Gastrocnemius medialis (tissue), 4 donors: ENCODE data around the gene GRID1. TPM values are rescaled to one million over a fixed set of nuclear protein-coding genes. Genes with fewer than 3 reads are reported as not detected.

Experiments
- ATAC-seq, 2 donors: fragments of 150-250 bp; one replicate each; pipeline ENCODE4 v1.9.1; 2016
- DNase-seq, 2 donors: peaks; one replicate each; pipeline ENCODE4 v3.0.0-alpha.2; 2019
- H3K27ac ChIP-seq, 4 donors: fragments of 200-600 bp; sonication (generic); 1 replicate in 1 of 4; 2 replicates in 3 of 4; pipeline ENCODE4 v1.5.1; 2016 to 2018; ENCODE audit warnings: mild to moderate bottlenecking in 2 of 4, moderate library complexity in 1 of 4
- H3K27me3 ChIP-seq, 3 donors: fragments of 200-600 bp; sonication (generic) in 2 of 3; 1 replicate in 1 of 3; 2 replicates in 2 of 3; pipeline versions ENCODE4 v1.5.1 to v1.6.0; 2016 to 2019; ENCODE audit warnings: mild to moderate bottlenecking in 1 of 3, moderate library complexity in 1 of 3
- H3K36me3 ChIP-seq, 2 donors: fragments of 200-600 bp; sonication (generic) in 1 of 2; one replicate each; pipeline ENCODE4 v1.5.1; 2017 to 2018
- H3K4me1 ChIP-seq, 2 donors: fragments of 200-600 bp; sonication (generic) in 1 of 2; one replicate each; pipeline ENCODE4 v1.5.1; 2016 to 2017; ENCODE audit warnings: mild to moderate bottlenecking in 2 of 2
- H3K4me3 ChIP-seq, 4 donors: fragments of 200-600 bp; sonication (generic) in 3 of 4; 1 replicate in 1 of 4; 2 replicates in 3 of 4; pipeline ENCODE4 v1.5.1; 2016 to 2019; ENCODE audit warnings: mild to moderate bottlenecking in 2 of 4
- H3K9me3 ChIP-seq, 3 donors: fragments of 200-600 bp; sonication (generic) in 2 of 3; 1 replicate in 1 of 3; 2 replicates in 2 of 3; pipeline ENCODE4 v1.5.1; 2016 to 2019
- POLR2A ChIP-seq, 2 donors: fragments of 450-650 bp; IDR thresholded peaks; one replicate each; pipeline ENCODE4 v1.6.1; 2017; ENCODE audit warnings: antibody characterized with exemption in 2 of 2, mild to moderate bottlenecking in 2 of 2, moderate library complexity in 2 of 2
- in situ Hi-C, 4 donors: fragments of 200-750 bp; cut with MboI; loops; one replicate each; pipeline versions ENCODE4 v1.15.0 to v1.8.0; 2017; ENCODE audit warnings: low sequenced_read_pairs in 4 of 4
- intact Hi-C: fragments of 100-400 bp; cut with DNase I; formaldehyde crosslinking; loops from one replicate; pipeline ENCODE4 v1.15.1; 2023; ENCODE audit warnings: low total_unique reads
- total RNA-seq, 4 donors: library from RNA; depleted of rRNA; stranded (reverse); fragments of >200 nt; gene quantifications; one replicate each; pipeline versions ENCODE4 v1.1.0 to v1.2.3, GENCODE V29; 2016
- TF ChIP-seq, protein P1 (sequence below), 5 experiments: fragments of 450-650 bp in 3 of 5; fragments of 200-600 bp in 2 of 5; sonication (generic) in 2 of 5; IDR thresholded peaks in 4 of 5; conservative IDR thresholded peaks in 1 of 5; 1 replicate in 4 of 5; 2 replicates in 1 of 5; pipeline ENCODE4 v1.5.1; 2016 to 2019; ENCODE audit warnings: antibody characterized with exemption in 5 of 5, mild to moderate bottlenecking in 3 of 5, moderate library complexity in 3 of 5

Gene GRID1
- total RNA-seq, 4 donors from 2014 or later: 0.17 to 1.4 (median 0.79) TPM

DNA sequence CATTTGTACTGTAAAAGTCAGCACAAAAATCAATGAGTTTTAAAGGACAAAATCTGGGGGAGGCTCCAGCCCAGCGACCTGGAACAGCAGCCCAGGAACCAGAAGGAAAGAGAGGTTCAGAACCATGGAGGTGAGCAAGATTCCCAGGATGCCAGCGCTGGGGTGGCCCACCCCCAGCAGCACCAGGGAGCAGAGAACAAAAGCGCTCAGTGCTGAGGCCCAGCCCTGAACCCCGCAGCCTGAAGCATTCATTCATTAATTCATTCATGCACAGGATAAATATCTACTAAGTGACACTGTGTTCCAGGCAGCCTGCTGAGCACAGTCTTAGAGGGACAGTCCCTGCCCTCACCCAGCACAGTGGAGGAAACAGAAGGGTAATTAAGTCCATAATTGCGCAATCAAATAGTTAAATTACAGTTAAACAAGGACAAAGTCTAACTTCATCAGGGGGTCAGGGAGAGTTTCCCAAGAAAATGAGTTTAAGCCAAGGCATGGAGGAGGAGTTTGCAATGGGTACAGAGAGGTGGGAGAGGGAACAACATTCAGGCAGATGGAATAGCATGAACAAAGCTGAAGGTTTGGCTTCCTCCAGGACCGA is 202.3 kb downstream of the GRID1 start:
- Histone ChIP-seq H3K4me1 (no peaks in the 10 kb centered on the region), H3K4me3 (no peak overlapping the region), H3K9me3 (no peaks in the 10 kb centered on the region), H3K36me3 (no peaks in the 10 kb centered on the region), H3K27ac (no peak overlapping the region), H3K27me3 (no peaks in the 10 kb centered on the region)
- no peak for ATAC-seq
- in situ Hi-C loops (no loop called here), intact Hi-C loops (no loop called here)
- DNase-seq: no peak
- TF ChIP-seq POLR2A (IDR thresholded peaks at IDR 0.05): no peak
- TF ChIP-seq, protein P1, sequence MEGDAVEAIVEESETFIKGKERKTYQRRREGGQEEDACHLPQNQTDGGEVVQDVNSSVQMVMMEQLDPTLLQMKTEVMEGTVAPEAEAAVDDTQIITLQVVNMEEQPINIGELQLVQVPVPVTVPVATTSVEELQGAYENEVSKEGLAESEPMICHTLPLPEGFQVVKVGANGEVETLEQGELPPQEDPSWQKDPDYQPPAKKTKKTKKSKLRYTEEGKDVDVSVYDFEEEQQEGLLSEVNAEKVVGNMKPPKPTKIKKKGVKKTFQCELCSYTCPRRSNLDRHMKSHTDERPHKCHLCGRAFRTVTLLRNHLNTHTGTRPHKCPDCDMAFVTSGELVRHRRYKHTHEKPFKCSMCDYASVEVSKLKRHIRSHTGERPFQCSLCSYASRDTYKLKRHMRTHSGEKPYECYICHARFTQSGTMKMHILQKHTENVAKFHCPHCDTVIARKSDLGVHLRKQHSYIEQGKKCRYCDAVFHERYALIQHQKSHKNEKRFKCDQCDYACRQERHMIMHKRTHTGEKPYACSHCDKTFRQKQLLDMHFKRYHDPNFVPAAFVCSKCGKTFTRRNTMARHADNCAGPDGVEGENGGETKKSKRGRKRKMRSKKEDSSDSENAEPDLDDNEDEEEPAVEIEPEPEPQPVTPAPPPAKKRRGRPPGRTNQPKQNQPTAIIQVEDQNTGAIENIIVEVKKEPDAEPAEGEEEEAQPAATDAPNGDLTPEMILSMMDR (IDR thresholded peaks at IDR 0.05 in 4 of 5, conservative IDR thresholded peaks at IDR 0.05 in 1 of 5): no peak

- Histone ChIP-seq H3K27ac (no peak overlapping the region), H3K4me3 (no peak overlapping the region), H3K9me3 (no peaks in the 10 kb centered on the region), H3K27me3 (no peaks in the 10 kb centered on the region), H3K4me1 (no peaks in the 10 kb centered on the region), H3K36me3 (no peaks in the 10 kb centered on the region)
- no peak for ATAC-seq
- in situ Hi-C loops (no loop called here), intact Hi-C loops (no loop called here)
- DNase-seq: no peak
- TF ChIP-seq POLR2A (IDR thresholded peaks at IDR 0.05): no peak
- TF ChIP-seq, protein P1 (IDR thresholded peaks at IDR 0.05 in 4 of 5, conservative IDR thresholded peaks at IDR 0.05 in 1 of 5): no peak
These were observed 202.9 kb downstream of the GRID1 start for GRCh38 chr10:86163522-86164173.

DNA sequence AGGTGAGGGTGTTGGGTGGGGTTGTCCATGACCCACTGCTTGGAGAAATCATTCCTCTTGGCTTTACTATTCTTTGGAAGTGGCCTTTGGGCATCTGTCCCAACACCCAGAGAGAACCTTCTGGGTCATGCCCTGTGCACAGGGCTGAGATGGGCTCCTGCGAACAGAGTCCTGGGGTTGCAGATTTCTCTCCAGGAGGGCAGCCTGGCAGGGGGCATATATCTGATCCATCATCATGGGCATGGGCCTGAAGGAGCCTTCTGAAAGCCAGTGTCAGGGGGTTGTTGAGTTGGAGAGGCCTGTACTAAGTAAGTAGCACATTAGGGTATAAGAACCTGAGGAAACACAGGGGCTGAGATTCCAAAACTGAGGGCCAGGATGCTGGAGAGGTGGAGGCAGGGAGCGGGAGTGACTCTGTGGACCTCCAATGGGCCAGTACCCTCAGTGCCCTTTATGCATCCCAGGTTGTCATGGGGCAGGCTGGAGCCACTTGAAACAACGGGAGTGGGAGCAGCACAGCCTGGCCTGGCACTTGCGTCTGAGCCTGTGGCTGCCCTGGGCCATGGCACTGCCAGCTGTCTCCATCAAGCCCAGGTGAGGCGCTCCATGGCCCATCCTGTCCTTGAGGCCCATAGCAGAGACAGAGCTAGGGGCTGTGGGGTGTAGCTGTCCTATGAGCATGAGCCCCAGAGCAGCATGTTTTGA is 203.7 kb downstream of the GRID1 start:
- in situ Hi-C loops: no loop called here
- Histone ChIP-seq H3K27me3 (no peaks in the 10 kb centered on the region), H3K9me3 (no peaks in the 10 kb centered on the region), H3K4me3 (no peak overlapping the region), H3K36me3 (no peaks in the 10 kb centered on the region), H3K4me1 (no peaks in the 10 kb centered on the region), H3K27ac (no peak overlapping the region)
- TF ChIP-seq, protein P1 (IDR thresholded peaks at IDR 0.05 in 4 of 5, conservative IDR thresholded peaks at IDR 0.05 in 1 of 5): no peak
- TF ChIP-seq POLR2A (IDR thresholded peaks at IDR 0.05): no peak
- DNase-seq (no peak), ATAC-seq (no peak)
- intact Hi-C loops: no loop called here

DNA sequence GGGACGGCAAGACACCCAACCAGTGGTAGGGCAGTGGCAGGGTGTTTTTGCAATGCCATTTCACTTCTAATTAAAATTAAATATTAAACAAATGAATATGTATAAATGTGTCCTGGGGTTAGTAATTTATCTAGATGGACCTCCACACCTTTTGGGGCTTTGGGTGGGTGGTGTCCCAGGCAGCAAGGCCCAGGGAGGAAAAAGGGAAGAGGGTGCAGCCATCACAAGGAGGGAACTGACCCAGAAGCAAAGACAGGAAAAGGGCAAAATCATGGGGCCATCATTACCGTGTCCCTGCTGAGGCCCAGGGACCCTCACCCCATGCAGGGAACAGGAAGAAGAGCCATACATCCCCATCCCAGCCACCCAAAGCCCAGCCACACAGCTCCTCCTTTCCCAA is 204.6 kb downstream of the GRID1 start:
- Histone ChIP-seq H3K4me3 (no peak overlapping the region), H3K4me1 (no peaks in the 10 kb centered on the region), H3K36me3 (no peaks in the 10 kb centered on the region), H3K9me3 (no peaks in the 10 kb centered on the region), H3K27ac (no peak overlapping the region), H3K27me3 (no peaks in the 10 kb centered on the region)
- intact Hi-C loops: no loop called here
- DNase-seq (no peak), ATAC-seq (no peak)
- TF ChIP-seq, protein P1 (IDR thresholded peaks at IDR 0.05 in 4 of 5, conservative IDR thresholded peaks at IDR 0.05 in 1 of 5): no peak
- TF ChIP-seq POLR2A (IDR thresholded peaks at IDR 0.05): no peak
- in situ Hi-C loops: no loop called here
